Measurements from ENCODE around the gene ERMAP. TPM values are rescaled to one million over a fixed set of nuclear protein-coding genes. Genes with fewer than 3 reads are reported as not detected.

ERMAP gene
- total and polyA plus RNA-seq, 9 of the 15 experiments (the other 6 are each of a cell fraction or from before 2014, with no cell fraction given), result 8.0 to 31.4 (median 22.5) TPM

DNA sequence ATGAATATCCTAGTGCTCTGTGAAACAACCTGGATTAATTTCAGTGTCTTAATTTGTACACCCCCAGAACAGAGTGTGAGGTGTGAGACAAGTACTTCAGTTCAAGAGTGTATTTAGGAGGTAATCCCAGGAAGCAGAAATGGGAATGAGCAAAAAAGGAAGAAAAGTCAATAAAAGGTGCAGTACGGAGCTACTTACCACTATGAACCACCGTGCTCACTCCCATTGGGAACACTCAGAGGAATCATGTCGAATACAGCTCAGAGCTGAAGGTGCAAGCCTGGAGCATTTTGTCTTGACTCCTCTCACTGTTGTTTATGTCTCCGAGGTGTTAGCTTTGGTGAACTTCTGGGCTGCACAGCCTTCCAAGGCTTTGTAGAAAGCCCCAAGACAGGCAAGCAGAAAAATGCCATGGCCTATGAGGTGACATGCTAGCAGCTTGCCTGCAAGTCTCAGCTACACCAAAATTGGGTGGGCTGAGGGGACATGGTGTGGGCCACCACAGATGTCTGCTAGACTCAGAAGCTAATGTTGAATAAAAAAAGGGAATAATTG, 7.6 kb downstream of the ERMAP start (continued):
- TF ChIP-seq, protein P1, sequence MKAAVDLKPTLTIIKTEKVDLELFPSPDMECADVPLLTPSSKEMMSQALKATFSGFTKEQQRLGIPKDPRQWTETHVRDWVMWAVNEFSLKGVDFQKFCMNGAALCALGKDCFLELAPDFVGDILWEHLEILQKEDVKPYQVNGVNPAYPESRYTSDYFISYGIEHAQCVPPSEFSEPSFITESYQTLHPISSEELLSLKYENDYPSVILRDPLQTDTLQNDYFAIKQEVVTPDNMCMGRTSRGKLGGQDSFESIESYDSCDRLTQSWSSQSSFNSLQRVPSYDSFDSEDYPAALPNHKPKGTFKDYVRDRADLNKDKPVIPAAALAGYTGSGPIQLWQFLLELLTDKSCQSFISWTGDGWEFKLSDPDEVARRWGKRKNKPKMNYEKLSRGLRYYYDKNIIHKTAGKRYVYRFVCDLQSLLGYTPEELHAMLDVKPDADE (conservative IDR thresholded peaks at IDR 0.05; ENCODE audit: control insufficient read depth, low read depth, low read length), result no peak
- TF ChIP-seq HMG20A (CRISPR knock-in tag; conservative IDR thresholded peaks at IDR 0.05) (no peak), TBL1XR1 (IDR thresholded peaks at IDR 0.05; ENCODE audit: low read length in 2 of 2) (no peak), PPARD (CRISPR knock-in tag; IDR thresholded peaks at IDR 0.05) (no peak), OTX1 (CRISPR knock-in tag; IDR thresholded peaks at IDR 0.05) (no peak)
- TF ChIP-seq, protein P2, sequence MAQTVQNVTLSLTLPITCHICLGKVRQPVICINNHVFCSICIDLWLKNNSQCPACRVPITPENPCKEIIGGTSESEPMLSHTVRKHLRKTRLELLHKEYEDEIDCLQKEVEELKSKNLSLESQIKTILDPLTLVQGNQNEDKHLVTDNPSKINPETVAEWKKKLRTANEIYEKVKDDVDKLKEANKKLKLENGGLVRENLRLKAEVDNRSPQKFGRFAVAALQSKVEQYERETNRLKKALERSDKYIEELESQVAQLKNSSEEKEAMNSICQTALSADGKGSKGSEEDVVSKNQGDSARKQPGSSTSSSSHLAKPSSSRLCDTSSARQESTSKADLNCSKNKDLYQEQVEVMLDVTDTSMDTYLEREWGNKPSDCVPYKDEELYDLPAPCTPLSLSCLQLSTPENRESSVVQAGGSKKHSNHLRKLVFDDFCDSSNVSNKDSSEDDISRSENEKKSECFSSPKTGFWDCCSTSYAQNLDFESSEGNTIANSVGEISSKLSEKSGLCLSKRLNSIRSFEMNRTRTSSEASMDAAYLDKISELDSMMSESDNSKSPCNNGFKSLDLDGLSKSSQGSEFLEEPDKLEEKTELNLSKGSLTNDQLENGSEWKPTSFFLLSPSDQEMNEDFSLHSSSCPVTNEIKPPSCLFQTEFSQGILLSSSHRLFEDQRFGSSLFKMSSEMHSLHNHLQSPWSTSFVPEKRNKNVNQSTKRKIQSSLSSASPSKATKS (CRISPR knock-in tag; IDR thresholded peaks at IDR 0.05), result no peak
- TF ChIP-seq, protein P3, sequence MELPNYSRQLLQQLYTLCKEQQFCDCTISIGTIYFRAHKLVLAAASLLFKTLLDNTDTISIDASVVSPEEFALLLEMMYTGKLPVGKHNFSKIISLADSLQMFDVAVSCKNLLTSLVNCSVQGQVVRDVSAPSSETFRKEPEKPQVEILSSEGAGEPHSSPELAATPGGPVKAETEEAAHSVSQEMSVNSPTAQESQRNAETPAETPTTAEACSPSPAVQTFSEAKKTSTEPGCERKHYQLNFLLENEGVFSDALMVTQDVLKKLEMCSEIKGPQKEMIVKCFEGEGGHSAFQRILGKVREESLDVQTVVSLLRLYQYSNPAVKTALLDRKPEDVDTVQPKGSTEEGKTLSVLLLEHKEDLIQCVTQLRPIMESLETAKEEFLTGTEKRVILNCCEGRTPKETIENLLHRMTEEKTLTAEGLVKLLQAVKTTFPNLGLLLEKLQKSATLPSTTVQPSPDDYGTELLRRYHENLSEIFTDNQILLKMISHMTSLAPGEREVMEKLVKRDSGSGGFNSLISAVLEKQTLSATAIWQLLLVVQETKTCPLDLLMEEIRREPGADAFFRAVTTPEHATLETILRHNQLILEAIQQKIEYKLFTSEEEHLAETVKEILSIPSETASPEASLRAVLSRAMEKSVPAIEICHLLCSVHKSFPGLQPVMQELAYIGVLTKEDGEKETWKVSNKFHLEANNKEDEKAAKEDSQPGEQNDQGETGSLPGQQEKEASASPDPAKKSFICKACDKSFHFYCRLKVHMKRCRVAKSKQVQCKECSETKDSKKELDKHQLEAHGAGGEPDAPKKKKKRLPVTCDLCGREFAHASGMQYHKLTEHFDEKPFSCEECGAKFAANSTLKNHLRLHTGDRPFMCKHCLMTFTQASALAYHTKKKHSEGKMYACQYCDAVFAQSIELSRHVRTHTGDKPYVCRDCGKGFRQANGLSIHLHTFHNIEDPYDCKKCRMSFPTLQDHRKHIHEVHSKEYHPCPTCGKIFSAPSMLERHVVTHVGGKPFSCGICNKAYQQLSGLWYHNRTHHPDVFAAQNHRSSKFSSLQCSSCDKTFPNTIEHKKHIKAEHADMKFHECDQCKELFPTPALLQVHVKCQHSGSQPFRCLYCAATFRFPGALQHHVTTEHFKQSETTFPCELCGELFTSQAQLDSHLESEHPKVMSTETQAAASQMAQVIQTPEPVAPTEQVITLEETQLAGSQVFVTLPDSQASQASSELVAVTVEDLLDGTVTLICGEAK (IDR thresholded peaks at IDR 0.05), result peak; percentile 29; the same call in 1 of the 2 replicates
- TF ChIP-seq, protein P3 (CRISPR knock-in tag; IDR thresholded peaks at IDR 0.05), result no peak

All from K562 (cell line).